ENCODE data around the gene CCDC63. TPM values are rescaled to one million over a fixed set of nuclear protein-coding genes. Genes with fewer than 3 reads are reported as not detected.

CCDC63 gene
- total and polyA plus RNA-seq, 2 of the 13 experiments (the other 11 are each of a cell fraction or from before 2014, with no cell fraction given), result not detected

GRCh38 chr12:110826592-110827200 is 20.1 kb upstream of the CCDC63 start (continued):
- TF ChIP-seq HMGXB4 (CRISPR knock-in tag; IDR thresholded peaks at IDR 0.05; ENCODE audit: borderline replicate concordance in 1 of 2, low read depth in 1 of 2) (peak; percentile 61 to 77; a peak in 2 of 4 replicates), RXRB (CRISPR knock-in tag; IDR thresholded peaks at IDR 0.05; ENCODE audit: borderline replicate concordance) (peak; percentile 46; the same call in 1 of the 2 replicates), SP140L (CRISPR knock-in tag; IDR thresholded peaks at IDR 0.05; ENCODE audit: borderline replicate concordance) (no peak), ZNF234 (CRISPR knock-in tag; conservative IDR thresholded peaks at IDR 0.05) (no peak), SIX4 (CRISPR knock-in tag; IDR thresholded peaks at IDR 0.05) (no peak), ZNF775 (CRISPR knock-in tag; IDR thresholded peaks at IDR 0.05; ENCODE audit: borderline replicate concordance) (no peak), NFYB (CRISPR knock-in tag; IDR thresholded peaks at IDR 0.05) (no peak), YEATS2 (CRISPR knock-in tag; IDR thresholded peaks at IDR 0.05; ENCODE audit: borderline replicate concordance) (no peak), TBX2 (CRISPR knock-in tag; IDR thresholded peaks at IDR 0.05; ENCODE audit: borderline replicate concordance) (peak; percentile 33; the same call in 1 of the 2 replicates), ETV5 (CRISPR knock-in tag; IDR thresholded peaks at IDR 0.05; ENCODE audit: borderline replicate concordance) (peak; percentile 76), AHDC1 (CRISPR knock-in tag; IDR thresholded peaks at IDR 0.05; ENCODE audit: borderline replicate concordance) (no peak), ZBTB38 (CRISPR knock-in tag; IDR thresholded peaks at IDR 0.05) (peak; percentile 74; the same call in 1 of the 2 replicates), ZNF879 (CRISPR knock-in tag; IDR thresholded peaks at IDR 0.05) (no peak), MED1 (CRISPR knock-in tag; IDR thresholded peaks at IDR 0.05) (peak; percentile 42; the same call in 1 of the 2 replicates), POLR2G (IDR thresholded peaks at IDR 0.05; ENCODE audit: low read depth, low read length) (no peak), ZNF382 (CRISPR knock-in tag; IDR thresholded peaks at IDR 0.05; ENCODE audit: borderline replicate concordance) (no peak), REST (IDR thresholded peaks at IDR 0.05; ENCODE audit: borderline replicate concordance in 1 of 2, low read depth in 1 of 2, low read length in 2 of 2) (no peak)

All from HepG2 (cell line).